ENCODE measurements around the gene RACK1. TPM values are rescaled to one million over a fixed set of nuclear protein-coding genes. Genes with fewer than 3 reads are reported as not detected.
A peak's percentile ranks its signal among the peaks of the same experiment; 100 is the strongest.

RACK1 gene
- total and polyA plus RNA-seq, 2 experiments from 2014 or later, result 2,372 to 4,798 TPM

DNA sequence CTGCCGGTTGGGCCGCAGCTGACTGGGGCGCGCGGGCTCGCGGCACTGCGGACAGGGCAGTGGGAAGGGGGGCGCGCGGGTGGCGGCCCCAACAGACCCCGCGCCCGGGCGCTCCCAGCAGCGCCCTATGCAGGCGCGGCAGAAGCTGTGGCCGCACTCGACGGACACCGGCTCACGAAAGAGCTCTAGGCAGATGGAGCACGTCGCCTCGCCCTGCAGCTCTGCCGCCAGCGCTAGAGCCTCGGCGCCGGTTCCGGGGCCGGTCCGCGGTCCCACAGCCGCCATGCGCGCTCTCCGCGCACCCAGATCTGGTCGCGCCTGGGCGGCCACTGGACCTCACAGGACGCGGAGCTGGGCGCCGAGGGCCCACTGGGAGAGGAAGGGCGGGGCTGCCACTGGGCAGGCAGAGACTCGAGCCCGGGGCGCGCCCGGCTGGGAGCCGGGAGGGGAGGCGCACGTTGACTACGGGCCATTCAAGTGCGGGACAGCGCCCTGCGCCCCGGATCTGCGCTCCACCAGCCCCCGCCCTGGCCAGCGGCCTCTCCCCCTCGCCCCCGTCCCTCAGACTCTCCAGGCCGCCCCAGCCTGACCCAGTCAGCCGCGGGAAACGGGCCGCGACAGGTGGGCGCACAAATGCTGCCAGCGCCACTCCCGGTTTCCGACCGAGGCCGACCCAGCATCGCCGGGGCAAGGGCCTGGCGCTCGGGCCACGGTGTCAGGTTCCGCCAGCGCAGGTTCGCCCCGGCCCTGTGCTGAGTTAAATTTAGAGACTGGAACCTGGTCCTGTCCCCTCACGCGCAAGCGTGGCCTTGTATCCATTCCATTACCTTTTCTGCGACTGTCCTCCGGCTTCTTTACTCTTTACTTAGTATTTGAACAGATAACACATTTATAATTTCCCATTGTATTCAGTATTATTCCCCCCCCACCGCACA lies 38.6 kb downstream of the RACK1 start, which contains the start of gene TRIM7:
TRIM7 (minus strand) TSS at position 371 of the 935 bp plus-strand sequence; CDS start at position 285, 86 bp downstream.
- Histone ChIP-seq H3F3A (replicated peaks; ENCODE audit: low read depth) (peaks cover 14% of the 10 kb centered on the region; the same call in 1 of the 2 replicates), H3K4me3 (peak within 1 kb of the TSS; percentile 79), H2AFZ (peak within 1 kb of the TSS; percentile 99), H3K4me1 (ENCODE audit: insufficient read depth) (peaks cover 27% of the 10 kb centered on the region), H4K20me1 (replicated peaks; ENCODE audit: insufficient read depth) (no peaks in the 10 kb centered on the region), H3K27ac (ENCODE audit: low read depth) (no peak within 1 kb of the TSS), H3K36me3 (ENCODE audit: insufficient read depth) (no peaks in the 10 kb centered on the region), H3K4me2 (peak within 1 kb of the TSS; percentile 91), H3K9me2 (ENCODE audit: insufficient read depth) (no peaks in the 10 kb centered on the region), H3K79me2 (replicated peaks; ENCODE audit: insufficient read depth) (no peaks in the 10 kb centered on the region), H3K27me3 (ENCODE audit: insufficient read depth) (peaks cover 65% of the 10 kb centered on the region)
- Mint-ChIP-seq H3K27ac (no peak within 1 kb of the TSS), H3K9me3 (peaks cover 20% of the 10 kb centered on the region), H3K36me3 (ENCODE audit: low read depth) (peaks cover 17% of the 10 kb centered on the region), H3K4me1 (peaks cover 29% of the 10 kb centered on the region), H3K4me3 (peak within 1 kb of the TSS; percentile 94), H3K27me3 (ENCODE audit: insufficient read depth, low read depth, poor library complexity) (peaks cover 75% of the 10 kb centered on the region)
- ATAC-seq (peak; percentile 13), DNase-seq (ENCODE audit: low spot score) (peak; percentile 60)
- TF ChIP-seq EZH2phosphoT487 (IDR thresholded peaks at IDR 0.05; ENCODE audit: unreplicated experiment), result peak; percentile 40
- TF ChIP-seq, protein P1, sequence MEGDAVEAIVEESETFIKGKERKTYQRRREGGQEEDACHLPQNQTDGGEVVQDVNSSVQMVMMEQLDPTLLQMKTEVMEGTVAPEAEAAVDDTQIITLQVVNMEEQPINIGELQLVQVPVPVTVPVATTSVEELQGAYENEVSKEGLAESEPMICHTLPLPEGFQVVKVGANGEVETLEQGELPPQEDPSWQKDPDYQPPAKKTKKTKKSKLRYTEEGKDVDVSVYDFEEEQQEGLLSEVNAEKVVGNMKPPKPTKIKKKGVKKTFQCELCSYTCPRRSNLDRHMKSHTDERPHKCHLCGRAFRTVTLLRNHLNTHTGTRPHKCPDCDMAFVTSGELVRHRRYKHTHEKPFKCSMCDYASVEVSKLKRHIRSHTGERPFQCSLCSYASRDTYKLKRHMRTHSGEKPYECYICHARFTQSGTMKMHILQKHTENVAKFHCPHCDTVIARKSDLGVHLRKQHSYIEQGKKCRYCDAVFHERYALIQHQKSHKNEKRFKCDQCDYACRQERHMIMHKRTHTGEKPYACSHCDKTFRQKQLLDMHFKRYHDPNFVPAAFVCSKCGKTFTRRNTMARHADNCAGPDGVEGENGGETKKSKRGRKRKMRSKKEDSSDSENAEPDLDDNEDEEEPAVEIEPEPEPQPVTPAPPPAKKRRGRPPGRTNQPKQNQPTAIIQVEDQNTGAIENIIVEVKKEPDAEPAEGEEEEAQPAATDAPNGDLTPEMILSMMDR (conservative IDR thresholded peaks at IDR 0.05; ENCODE audit: low read depth in 2 of 2), result no peak

DNA sequence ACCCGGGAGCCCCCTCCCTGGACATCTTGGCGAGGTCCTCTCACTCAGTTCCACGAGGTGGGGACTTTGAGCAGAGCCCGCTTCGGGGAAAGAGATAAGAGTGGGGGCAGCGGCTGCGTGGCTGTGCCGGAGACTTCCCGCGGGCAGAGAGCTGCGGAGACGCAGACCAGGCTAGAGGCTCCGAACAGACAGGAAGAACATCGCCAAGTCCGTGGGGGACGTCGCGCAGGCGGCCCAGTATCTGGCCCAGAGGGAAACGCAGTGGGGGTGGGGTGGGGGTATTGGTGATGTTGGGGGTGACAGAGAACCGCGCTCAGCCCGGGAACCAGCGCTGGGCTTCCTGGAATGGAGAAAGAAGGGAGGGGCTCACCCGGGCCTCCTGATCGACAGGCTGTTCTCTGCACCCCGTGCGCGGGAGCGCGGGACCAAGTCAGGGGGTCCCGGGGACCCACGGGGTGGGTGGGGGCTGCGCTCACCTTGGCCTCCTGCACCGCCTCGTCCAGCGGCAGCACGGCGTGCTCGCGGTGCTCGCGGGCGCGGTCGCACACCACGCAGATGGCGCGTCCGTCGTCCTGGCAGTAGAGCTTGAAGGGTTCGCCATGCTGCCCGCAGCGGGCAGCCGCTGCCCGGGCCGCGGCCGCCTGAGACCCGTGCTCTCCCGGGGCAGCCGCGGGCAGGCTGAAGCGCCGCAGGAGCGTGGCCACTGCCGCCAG lies 39.4 kb downstream of the RACK1 start:
- H3K79me2 ChIP-seq (replicated peaks; ENCODE audit: insufficient read depth), result no peaks in the 10 kb centered on the region
- peaks cover 83% of the 10 kb centered on the region for H3K27me3 Mint-ChIP-seq (ENCODE audit: insufficient read depth, low read depth, poor library complexity)
- peaks cover 73% of the 10 kb centered on the region for H3K27me3 ChIP-seq (ENCODE audit: insufficient read depth)
- H3K4me2 ChIP-seq, result peak overlapping the region; percentile 91
- no peak overlapping the region for H3K27ac ChIP-seq (ENCODE audit: low read depth)
- peaks cover 35% of the 10 kb centered on the region for H3K4me1 Mint-ChIP-seq
- H3K9me2 ChIP-seq (ENCODE audit: insufficient read depth), result no peaks in the 10 kb centered on the region
- H3K4me3 Mint-ChIP-seq, result peak overlapping the region; percentile 73
- H3K4me1 ChIP-seq (ENCODE audit: insufficient read depth), result peaks cover 29% of the 10 kb centered on the region
- peak overlapping the region; percentile 79 for H3K4me3 ChIP-seq
- no peaks in the 10 kb centered on the region for H4K20me1 ChIP-seq (replicated peaks; ENCODE audit: insufficient read depth)
- H3K27ac Mint-ChIP-seq, result no peak overlapping the region
- peak overlapping the region; percentile 99 for H2AFZ ChIP-seq
- H3F3A ChIP-seq (replicated peaks; ENCODE audit: low read depth), result peaks cover 16% of the 10 kb centered on the region; the same call in 1 of the 2 replicates
- H3K36me3 ChIP-seq (ENCODE audit: insufficient read depth), result no peaks in the 10 kb centered on the region
- peaks cover 17% of the 10 kb centered on the region for H3K36me3 Mint-ChIP-seq (ENCODE audit: low read depth)
- ATAC-seq (peak; percentile 3), DNase-seq (ENCODE audit: low spot score) (peak; percentile 64)
- TF ChIP-seq EZH2 (IDR thresholded peaks at IDR 0.05; ENCODE audit: low read depth, unreplicated experiment) (no peak), EZH2phosphoT487 (IDR thresholded peaks at IDR 0.05; ENCODE audit: unreplicated experiment) (peak; percentile 23)
- H3K9me3 Mint-ChIP-seq, result peaks cover 20% of the 10 kb centered on the region

DNA sequence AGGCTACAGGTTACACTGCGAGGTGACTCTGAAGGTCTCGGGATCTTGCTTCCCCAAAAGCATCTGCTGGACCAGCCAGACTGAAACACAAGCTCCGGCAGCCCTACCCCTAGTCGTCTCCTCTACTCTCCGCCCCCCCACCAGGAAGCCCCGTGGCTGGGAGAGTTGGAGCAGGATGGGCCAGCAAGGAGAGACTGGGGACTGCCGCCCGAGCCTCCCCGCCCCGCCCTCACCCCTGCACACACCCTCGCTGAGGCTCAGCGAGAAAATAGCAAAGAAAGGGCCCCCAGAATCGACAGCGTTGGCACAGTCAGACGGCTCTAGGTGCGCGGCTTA lies 40.0 kb downstream of the RACK1 start:
- Histone ChIP-seq H3F3A (replicated peaks; ENCODE audit: low read depth) (peaks cover 16% of the 10 kb centered on the region; the same call in 1 of the 2 replicates), H3K4me1 (ENCODE audit: insufficient read depth) (peaks cover 34% of the 10 kb centered on the region), H3K27ac (ENCODE audit: low read depth) (no peak overlapping the region), H3K79me2 (replicated peaks; ENCODE audit: insufficient read depth) (no peaks in the 10 kb centered on the region), H4K20me1 (replicated peaks; ENCODE audit: insufficient read depth) (no peaks in the 10 kb centered on the region), H2AFZ (peak overlapping the region; percentile 99), H3K4me3 (peak overlapping the region; percentile 79), H3K27me3 (ENCODE audit: insufficient read depth) (peaks cover 76% of the 10 kb centered on the region), H3K36me3 (ENCODE audit: insufficient read depth) (no peaks in the 10 kb centered on the region), H3K4me2 (peak overlapping the region; percentile 91), H3K9me2 (ENCODE audit: insufficient read depth) (no peaks in the 10 kb centered on the region)
- H3K27me3 Mint-ChIP-seq (ENCODE audit: insufficient read depth, low read depth, poor library complexity), result peaks cover 85% of the 10 kb centered on the region
- TF ChIP-seq STAT1 (IDR thresholded peaks at IDR 0.05; ENCODE audit: unreplicated experiment), result no peak
- TF ChIP-seq, protein P1 (conservative IDR thresholded peaks at IDR 0.05; ENCODE audit: low read depth in 2 of 2), result no peak
- TF ChIP-seq NANOG (IDR thresholded peaks at IDR 0.05; ENCODE audit: borderline replicate concordance), result no peak
- peak; percentile 60 for TF ChIP-seq EZH2 (IDR thresholded peaks at IDR 0.05; ENCODE audit: low read depth, unreplicated experiment)
- no peak for TF ChIP-seq EZH2phosphoT487 (IDR thresholded peaks at IDR 0.05; ENCODE audit: unreplicated experiment)
- ATAC-seq (peak; percentile 1; the same call in 2 of the 3 replicates), DNase-seq (ENCODE audit: low spot score) (peak; percentile 60)
- H3K4me3 Mint-ChIP-seq, result peak overlapping the region; percentile 73
- H3K36me3 Mint-ChIP-seq (ENCODE audit: low read depth), result peaks cover 17% of the 10 kb centered on the region
- no peak overlapping the region for H3K27ac Mint-ChIP-seq
- H3K4me1 Mint-ChIP-seq, result peaks cover 39% of the 10 kb centered on the region
- H3K9me3 Mint-ChIP-seq, result peaks cover 20% of the 10 kb centered on the region

Measured in GM23338 (cell line).